Endothelial cell of umbilical vein (primary cell): Measurements from ENCODE around the gene PDE7B. TPM values are rescaled to one million over a fixed set of nuclear protein-coding genes. Genes with fewer than 3 reads are reported as not detected.

Experiments used
- BruUV-seq: library from RNA; stranded (reverse); fragments of 400-500 nt; replicated peaks from 2 replicates; lab custom pipeline; 2021; lab: Mats Ljungman, UMichigan
- CTCF ChIA-PET: fragments of 300-600, 350-600 bp; sonication (Branson Sonifier 250); formaldehyde crosslinking; loops from one replicate; lab custom pipeline; 2021; ENCODE audit warnings: antibody characterized with exemption, inconsistent platforms; lab: Charles Lee
- POLR2A ChIA-PET: fragments of 300-600, 350-600 bp; sonication (Branson Sonifier 250); formaldehyde crosslinking; loops from one replicate; lab custom pipeline; 2021; ENCODE audit warnings: antibody characterized with exemption, inconsistent platforms; lab: Charles Lee
- DNase-seq: peaks from one replicate; pipeline ENCODE4 v3.0.0-alpha.2; 2011; ENCODE audit warnings: low read depth, low spot score
- FAIRE-seq: peaks from 2 replicates; lab custom pipeline; 2011; peaks lifted over from hg19 to GRCh38; lab: Jason Lieb, UNC
- H2AFZ ChIP-seq: 2 replicates; pipeline ENCODE4 v1.6.0; 2012; ENCODE audit warnings: low read depth, low read length, control low read depth, inconsistent platforms
- H3K27ac ChIP-seq: 2 replicates; pipeline ENCODE4 v1.5.1; 2011; ENCODE audit warnings: low read depth, mild to moderate bottlenecking, control low read depth, low read length, moderate library complexity; ENCODE audit not compliant: insufficient read depth
- H3K27me3 ChIP-seq, 2 experiments: 2 replicates each; pipeline versions ENCODE4 v1.6.0 to v1.6.1; 2011; ENCODE audit warnings: low read length in 2 of 2, mixed read lengths in 1 of 2; ENCODE audit not compliant: control insufficient read depth in 2 of 2, insufficient read depth in 2 of 2
- H3K36me3 ChIP-seq, 2 experiments: 2 replicates in 1 of 2; 3 replicates in 1 of 2; pipeline ENCODE4 v1.5.1; 2011; ENCODE audit warnings: low read length in 2 of 2, mild to moderate bottlenecking in 1 of 2, moderate library complexity in 1 of 2; ENCODE audit not compliant: control insufficient read depth in 2 of 2, insufficient read depth in 2 of 2; ENCODE audit errors: extremely low read depth in 1 of 2
- H3K4me1 ChIP-seq: 3 replicates; pipeline ENCODE4 v1.5.1; 2011; ENCODE audit warnings: mild to moderate bottlenecking, low read length; ENCODE audit not compliant: control insufficient read depth, insufficient read depth; ENCODE audit errors: extremely low read depth
- H3K4me2 ChIP-seq: 2 replicates; pipeline ENCODE4 v1.6.1; 2011; ENCODE audit warnings: low read length, control low read depth, mixed read lengths; ENCODE audit not compliant: insufficient read depth
- H3K4me3 ChIP-seq, 3 experiments: fragments of 200-600 bp in 1 of 3; sonication (generic), shearing (Covaris generic) in 1 of 3; replicated peaks in 1 of 3; 2 replicates each; pipeline ENCODE4 v1.5.1; 2011 to 2016; ENCODE audit warnings: control low read depth in 3 of 3, low read length in 3 of 3, mild to moderate bottlenecking in 2 of 3, inconsistent platforms in 1 of 3, low read depth in 1 of 3, moderate library complexity in 1 of 3; ENCODE audit not compliant: insufficient read depth in 1 of 3
- H3K79me2 ChIP-seq: 2 replicates; pipeline ENCODE4 v1.6.0; 2012; ENCODE audit warnings: low read length, inconsistent platforms; ENCODE audit not compliant: control insufficient read depth, insufficient read depth
- H3K9ac ChIP-seq: replicated peaks from 2 replicates; pipeline ENCODE3; 2011; ENCODE audit warnings: low read length, control low read depth; ENCODE audit not compliant: insufficient read depth; ENCODE audit errors: extremely low read depth
- H3K9me1 ChIP-seq: replicated peaks from 3 replicates; pipeline ENCODE4 v1.6.0; 2011; ENCODE audit warnings: mild to moderate bottlenecking, low read length; ENCODE audit not compliant: control insufficient read depth, insufficient read depth; ENCODE audit errors: extremely low read depth
- H3K9me3 ChIP-seq: replicated peaks from 2 replicates; pipeline ENCODE4 v1.5.1; 2012; ENCODE audit warnings: low read length, inconsistent platforms; ENCODE audit not compliant: control insufficient read depth, insufficient read depth
- H4K20me1 ChIP-seq: replicated peaks from 2 replicates; pipeline ENCODE3; 2011; ENCODE audit warnings: mild to moderate bottlenecking, low read length; ENCODE audit not compliant: control insufficient read depth, insufficient read depth; ENCODE audit errors: extremely low read depth
- EZH2 ChIP-seq: IDR thresholded peaks from 2 replicates; pipeline ENCODE4 v1.6.1; 2012; ENCODE audit warnings: borderline replicate concordance, low read depth, mild to moderate bottlenecking, moderate library complexity, low read length, inconsistent platforms; ENCODE audit not compliant: severe bottlenecking
- FOS ChIP-seq: IDR thresholded peaks from 2 replicates; pipeline ENCODE4 v1.6.1; 2011; ENCODE audit warnings: mild to moderate bottlenecking, low read length, moderate library complexity, borderline replicate concordance; ENCODE audit not compliant: insufficient read depth
- GATA2 ChIP-seq: IDR thresholded peaks from 2 replicates; pipeline ENCODE4 v1.7.0; 2011; ENCODE audit warnings: low read depth, mild to moderate bottlenecking, moderate library complexity, mixed read lengths, low read length; ENCODE audit not compliant: insufficient read length, insufficient read depth
- JUN ChIP-seq: IDR thresholded peaks from 2 replicates; pipeline ENCODE4 v1.6.1; 2011; ENCODE audit warnings: borderline replicate concordance, low read depth; ENCODE audit not compliant: insufficient read length, insufficient read depth
- MYC ChIP-seq: IDR thresholded peaks from one replicate; pipeline ENCODE4 v1.6.1; 2011; ENCODE audit warnings: mild to moderate bottlenecking, low read depth, low read length
- POLR2A ChIP-seq: IDR thresholded peaks from 2 replicates; pipeline ENCODE4 v1.6.1; 2012; ENCODE audit warnings: low read depth, mild to moderate bottlenecking, control low read depth, low read length
- POLR2AphosphoS5 ChIP-seq: IDR thresholded peaks from 2 replicates; pipeline ENCODE4 v1.6.1; 2012; ENCODE audit warnings: low read depth, mild to moderate bottlenecking, control low read depth, low read length, moderate library complexity; ENCODE audit not compliant: insufficient read depth
- dilution Hi-C: fragments of 300-500 bp; cut with MboI; formaldehyde crosslinking; loops from one replicate; pipeline ENCODE4 v1.15.0; 2019; ENCODE audit warnings: low sequenced_read_pairs; ENCODE audit not compliant: extremely low pct_ligation_motif_present
- intact Hi-C: fragments of 100-400 bp; cut with micrococcal nuclease; formaldehyde crosslinking; loops from one replicate; pipeline ENCODE4 v1.10.0; 2022
- polyA plus RNA-seq, 4 experiments: library from polyadenylated mRNA; depleted of rRNA in 3 of 4; stranded (reverse) in 3 of 4; unstranded in 1 of 4; fragments of >200 nt; gene quantifications; 2 replicates each; pipeline versions ENCODE4 v1.2.1 to v1.2.3, GENCODE V29; 2011 to 2012; ENCODE audit warnings: missing spikeins in 1 of 4
- total RNA-seq: library from RNA; stranded (reverse); gene quantifications from 2 replicates; pipeline ENCODE4 v1.2.3, GENCODE V29; 2021
- TF ChIP-seq, protein P1 (sequence below): IDR thresholded peaks from 2 replicates; pipeline ENCODE4 v1.6.1; 2011; ENCODE audit not compliant: insufficient read depth, insufficient read length
- TF ChIP-seq, protein P2 (sequence below), 2 donors: IDR thresholded peaks; 1 replicate in 1 of 2; 2 replicates in 1 of 2; pipeline ENCODE4 v1.5.1; 2011; ENCODE audit warnings: low read length in 2 of 2, mild to moderate bottlenecking in 2 of 2, moderate library complexity in 2 of 2, control low read depth in 1 of 2, inconsistent platforms in 1 of 2, low read depth in 1 of 2; ENCODE audit not compliant: insufficient read depth in 1 of 2; ENCODE audit errors: extremely low read depth in 1 of 2

The PDE7B gene
- total and polyA plus RNA-seq, 2 donors (not counting 3 experiments of a cell fraction or from before 2014, with no cell fraction given): 20.6 to 25.1 TPM

DNA sequence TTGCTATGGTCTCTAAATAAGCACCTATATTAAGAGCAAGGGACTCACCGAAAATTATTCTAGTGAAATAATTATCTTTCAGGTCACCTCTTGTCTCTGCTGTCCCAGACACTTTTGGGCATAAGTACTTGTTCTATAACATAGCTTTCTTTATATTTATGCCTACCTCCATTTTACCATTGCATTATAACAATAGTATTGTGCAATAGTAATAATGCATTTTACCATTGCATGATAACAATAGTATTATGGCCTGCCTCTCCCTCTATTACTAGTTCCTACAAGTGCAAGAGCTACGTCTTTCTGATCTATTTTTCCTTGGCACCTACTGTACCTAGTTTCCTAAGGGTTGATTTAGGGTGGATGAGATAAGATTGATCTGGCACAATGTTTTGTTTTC lies 169.2 kb downstream of the PDE7B start:
- Histone ChIP-seq H3K9me3 (no peaks in the 10 kb centered on the region), H3K4me3 (no peak overlapping the region), H3K9me1 (no peaks in the 10 kb centered on the region), H3K4me1 (no peaks in the 10 kb centered on the region), H3K27ac (no peak overlapping the region), H3K79me2 (no peaks in the 10 kb centered on the region), H3K36me3 (no peaks in the 10 kb centered on the region), H4K20me1 (no peaks in the 10 kb centered on the region), H2AFZ (no peak overlapping the region), H3K27me3 (no peaks in the 10 kb centered on the region), H3K9ac (no peak overlapping the region), H3K4me2 (no peak overlapping the region)
- intact Hi-C loops: no loop called here
- no TSS peak for BruUV-seq
- dilution Hi-C loops: no loop called here
- ChIA-PET CTCF (interaction anchor here (1.0 kb wide), 1 partner anchor 12 kb away, joined by 3 read pairs; no protein-coding TSS in a partner anchor), POLR2A (no interaction called here)
- FAIRE-seq: no peak
- no peak for DNase-seq
- no peak for TF ChIP-seq MYC
- no peak for TF ChIP-seq GATA2
- TF ChIP-seq, protein P1, sequence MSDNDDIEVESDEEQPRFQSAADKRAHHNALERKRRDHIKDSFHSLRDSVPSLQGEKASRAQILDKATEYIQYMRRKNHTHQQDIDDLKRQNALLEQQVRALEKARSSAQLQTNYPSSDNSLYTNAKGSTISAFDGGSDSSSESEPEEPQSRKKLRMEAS: no peak
- TF ChIP-seq, protein P2, sequence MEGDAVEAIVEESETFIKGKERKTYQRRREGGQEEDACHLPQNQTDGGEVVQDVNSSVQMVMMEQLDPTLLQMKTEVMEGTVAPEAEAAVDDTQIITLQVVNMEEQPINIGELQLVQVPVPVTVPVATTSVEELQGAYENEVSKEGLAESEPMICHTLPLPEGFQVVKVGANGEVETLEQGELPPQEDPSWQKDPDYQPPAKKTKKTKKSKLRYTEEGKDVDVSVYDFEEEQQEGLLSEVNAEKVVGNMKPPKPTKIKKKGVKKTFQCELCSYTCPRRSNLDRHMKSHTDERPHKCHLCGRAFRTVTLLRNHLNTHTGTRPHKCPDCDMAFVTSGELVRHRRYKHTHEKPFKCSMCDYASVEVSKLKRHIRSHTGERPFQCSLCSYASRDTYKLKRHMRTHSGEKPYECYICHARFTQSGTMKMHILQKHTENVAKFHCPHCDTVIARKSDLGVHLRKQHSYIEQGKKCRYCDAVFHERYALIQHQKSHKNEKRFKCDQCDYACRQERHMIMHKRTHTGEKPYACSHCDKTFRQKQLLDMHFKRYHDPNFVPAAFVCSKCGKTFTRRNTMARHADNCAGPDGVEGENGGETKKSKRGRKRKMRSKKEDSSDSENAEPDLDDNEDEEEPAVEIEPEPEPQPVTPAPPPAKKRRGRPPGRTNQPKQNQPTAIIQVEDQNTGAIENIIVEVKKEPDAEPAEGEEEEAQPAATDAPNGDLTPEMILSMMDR (IDR thresholded peaks at IDR 0.05; ENCODE audit: extremely low read depth in 1 of 2, insufficient read depth in 1 of 2, low read depth in 1 of 2, low read length in 2 of 2): no peak
- TF ChIP-seq JUN: no peak
- no peak for TF ChIP-seq POLR2A
- no peak for TF ChIP-seq POLR2AphosphoS5
- no peak for TF ChIP-seq EZH2
- no peak for TF ChIP-seq FOS
